HepG2 (cell line): ENCODE measurements around the gene CAGE1. TPM values are rescaled to one million over a fixed set of nuclear protein-coding genes. Genes with fewer than 3 reads are reported as not detected.
A peak's percentile ranks its signal among the peaks of the same experiment; 100 is the strongest.

Source experiments
- FOSL2 ChIP-seq: sonication (generic); formaldehyde crosslinking; IDR thresholded peaks from 2 replicates; pipeline ENCODE4 v1.4.0; 2020; ENCODE audit warnings: missing genetic modification reagents
- HBP1 ChIP-seq: IDR thresholded peaks from 2 replicates; pipeline ENCODE4 v1.6.1; 2016; ENCODE audit warnings: low read depth, control low read depth
- ISX ChIP-seq: sonication (generic); formaldehyde crosslinking; conservative IDR thresholded peaks from 2 replicates; pipeline ENCODE4 v1.5.0; 2020; ENCODE audit warnings: missing genetic modification reagents
- PCBP2 ChIP-seq: fragments of 200-400 bp; formaldehyde crosslinking; optimal IDR thresholded peaks from 2 replicates; pipeline ENCODE3; 2018; ENCODE audit warnings: low read length, low read depth; ENCODE audit not compliant: poor library complexity, severe bottlenecking
- PPARG ChIP-seq: conservative IDR thresholded peaks from 2 replicates; pipeline ENCODE4 v1.6.1; 2016; ENCODE audit warnings: missing biosample characterization, missing genetic modification reagents
- SRSF1 ChIP-seq: fragments of 200-400 bp; formaldehyde crosslinking; optimal IDR thresholded peaks from 2 replicates; pipeline ENCODE3; 2017; ENCODE audit warnings: mild to moderate bottlenecking, low read depth, low read length, moderate library complexity
- TFE3 ChIP-seq: IDR thresholded peaks from 2 replicates; pipeline ENCODE4 v1.6.1; 2016
- ZNF17 ChIP-seq: sonication (generic); formaldehyde crosslinking; IDR thresholded peaks from 2 replicates; pipeline ENCODE4 v1.5.0; 2020; ENCODE audit warnings: mild to moderate bottlenecking, missing genetic modification reagents
- ZNF326 ChIP-seq: sonication (generic); formaldehyde crosslinking; IDR thresholded peaks from 2 replicates; pipeline ENCODE4 v1.4.0; 2020; ENCODE audit warnings: missing genetic modification reagents, borderline replicate concordance
- ZNF501 ChIP-seq: sonication (generic); formaldehyde crosslinking; IDR thresholded peaks from 2 replicates; pipeline ENCODE4 v1.5.1; 2020; ENCODE audit warnings: mild to moderate bottlenecking, moderate library complexity, missing genetic modification reagents
- ZNF660 ChIP-seq: sonication (generic); formaldehyde crosslinking; IDR thresholded peaks from 2 replicates; pipeline ENCODE4 v1.5.1; 2020; ENCODE audit warnings: mild to moderate bottlenecking, low read depth, missing genetic modification reagents, borderline replicate concordance
- ZNF879 ChIP-seq: sonication (generic); formaldehyde crosslinking; IDR thresholded peaks from 2 replicates; pipeline ENCODE4 v1.8.1; 2023; ENCODE audit warnings: missing genetic modification reagents
- polyA plus RNA-seq, 8 experiments: library from polyadenylated mRNA; depleted of rRNA in 3 of 8; stranded (reverse) in 7 of 8; unstranded in 1 of 8; fragments of >200 nt; fragmentation: Illumina TruSeq in 4 of 8; extraction: Trizol in 4 of 8; gene quantifications; 2 replicates each; pipeline versions ENCODE4 v1.2.1 to v1.2.3, GENCODE V29; 2011 to 2016; ENCODE audit warnings: low read depth in 4 of 8, missing spikeins in 1 of 8, mixed read lengths in 1 of 8; ENCODE audit not compliant: insufficient read depth in 1 of 8
- total RNA-seq, 5 experiments: library from RNA; depleted of rRNA; stranded (reverse); fragments of >200 nt; fragmentation: Illumina TruSeq; extraction: Trizol; gene quantifications; 2 replicates each; pipeline ENCODE4 v1.2.3, GENCODE V29; 2016; ENCODE audit warnings: low read depth in 1 of 5
- TF ChIP-seq, protein P1 (sequence below): sonication (generic); formaldehyde crosslinking; IDR thresholded peaks from 2 replicates; pipeline ENCODE4 v1.4.0; 2020; ENCODE audit warnings: missing genetic modification reagents
- TF ChIP-seq, protein P2 (sequence below): sonication (generic); formaldehyde crosslinking; IDR thresholded peaks from 2 replicates; pipeline ENCODE4 v1.4.0; 2020; ENCODE audit warnings: missing genetic modification reagents
- TF ChIP-seq, protein P3 (sequence below): sonication (generic); formaldehyde crosslinking; IDR thresholded peaks from 2 replicates; pipeline ENCODE4 v1.4.0; 2020; ENCODE audit warnings: missing genetic modification reagents, borderline replicate concordance
- TF ChIP-seq, protein P4 (sequence below): sonication (generic); formaldehyde crosslinking; IDR thresholded peaks from 2 replicates; pipeline ENCODE4 v1.4.0; 2020; ENCODE audit warnings: mild to moderate bottlenecking, missing genetic modification reagents
- TF ChIP-seq, protein P5 (sequence below): sonication (generic); formaldehyde crosslinking; IDR thresholded peaks from 2 replicates; pipeline ENCODE4 v1.8.0; 2022; ENCODE audit warnings: mild to moderate bottlenecking, missing genetic modification reagents; ENCODE audit not compliant: insufficient replicate concordance

CAGE1 gene
- total and polyA plus RNA-seq, 2 of the 13 experiments (the other 11 are each of a cell fraction or from before 2014, with no cell fraction given), result 0.03 to 0.15 TPM

DNA sequence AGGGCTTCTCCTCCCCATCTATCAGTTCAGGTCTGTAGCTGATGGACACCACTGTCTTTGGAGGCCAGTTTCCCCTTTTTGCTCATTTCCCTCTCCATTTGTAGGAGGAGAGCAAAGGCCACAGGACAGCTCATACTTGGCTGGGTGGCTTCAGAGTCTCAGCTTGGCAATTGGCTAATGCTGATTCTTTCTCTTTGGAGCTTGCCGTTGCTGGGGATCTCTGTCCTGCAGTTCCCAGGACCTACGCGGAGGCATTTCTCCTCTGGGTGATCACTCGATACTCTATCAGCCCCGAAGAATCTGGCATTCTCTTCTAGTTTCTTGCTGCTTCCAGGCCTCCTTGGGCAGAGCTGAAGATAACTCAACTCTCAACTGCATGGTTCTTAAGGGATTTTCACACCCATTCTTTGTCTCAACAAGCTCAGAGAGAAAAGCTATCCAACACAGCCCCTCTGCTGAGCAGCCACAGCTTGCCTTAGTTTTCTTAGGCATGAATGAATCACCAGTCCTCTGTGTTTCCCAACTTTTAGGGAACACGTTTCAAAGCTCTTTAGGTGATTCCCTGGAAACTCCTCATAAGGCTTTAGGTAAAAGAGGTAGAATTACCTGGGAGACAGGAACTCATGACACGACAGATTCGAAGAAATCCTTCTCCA, 57.3 kb downstream of the CAGE1 start (continued):
- TF ChIP-seq ZNF17 (CRISPR knock-in tag), result no peak
- TF ChIP-seq PPARG, result 0 out of 2 replicates have a peak, but pooled peaks have one; percentile 40
- TF ChIP-seq ZNF326 (CRISPR knock-in tag), result no peak
- no peak for TF ChIP-seq PCBP2
- TF ChIP-seq ISX, result no peak
- TF ChIP-seq TFE3, result 0 out of 2 replicates have a peak, but pooled peaks have one; percentile 22
- TF ChIP-seq, protein P1, sequence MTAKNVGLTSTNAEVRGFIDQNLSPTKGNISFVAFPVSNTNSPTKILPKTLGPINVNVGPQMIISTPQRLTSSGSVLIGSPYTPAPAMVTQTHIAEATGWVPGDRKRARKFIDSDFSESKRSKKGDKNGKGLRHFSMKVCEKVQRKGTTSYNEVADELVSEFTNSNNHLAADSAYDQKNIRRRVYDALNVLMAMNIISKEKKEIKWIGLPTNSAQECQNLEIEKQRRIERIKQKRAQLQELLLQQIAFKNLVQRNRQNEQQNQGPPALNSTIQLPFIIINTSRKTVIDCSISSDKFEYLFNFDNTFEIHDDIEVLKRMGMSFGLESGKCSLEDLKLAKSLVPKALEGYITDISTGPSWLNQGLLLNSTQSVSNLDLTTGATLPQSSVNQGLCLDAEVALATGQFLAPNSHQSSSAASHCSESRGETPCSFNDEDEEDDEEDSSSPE (CRISPR knock-in tag), result no peak
- TF ChIP-seq HBP1 (CRISPR knock-in tag), result peak; percentile 49; the same call in 1 of the 2 replicates
- no peak for TF ChIP-seq SRSF1
- TF ChIP-seq, protein P2, sequence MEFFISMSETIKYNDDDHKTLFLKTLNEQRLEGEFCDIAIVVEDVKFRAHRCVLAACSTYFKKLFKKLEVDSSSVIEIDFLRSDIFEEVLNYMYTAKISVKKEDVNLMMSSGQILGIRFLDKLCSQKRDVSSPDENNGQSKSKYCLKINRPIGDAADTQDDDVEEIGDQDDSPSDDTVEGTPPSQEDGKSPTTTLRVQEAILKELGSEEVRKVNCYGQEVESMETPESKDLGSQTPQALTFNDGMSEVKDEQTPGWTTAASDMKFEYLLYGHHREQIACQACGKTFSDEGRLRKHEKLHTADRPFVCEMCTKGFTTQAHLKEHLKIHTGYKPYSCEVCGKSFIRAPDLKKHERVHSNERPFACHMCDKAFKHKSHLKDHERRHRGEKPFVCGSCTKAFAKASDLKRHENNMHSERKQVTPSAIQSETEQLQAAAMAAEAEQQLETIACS (CRISPR knock-in tag), result no peak
- TF ChIP-seq, protein P3, sequence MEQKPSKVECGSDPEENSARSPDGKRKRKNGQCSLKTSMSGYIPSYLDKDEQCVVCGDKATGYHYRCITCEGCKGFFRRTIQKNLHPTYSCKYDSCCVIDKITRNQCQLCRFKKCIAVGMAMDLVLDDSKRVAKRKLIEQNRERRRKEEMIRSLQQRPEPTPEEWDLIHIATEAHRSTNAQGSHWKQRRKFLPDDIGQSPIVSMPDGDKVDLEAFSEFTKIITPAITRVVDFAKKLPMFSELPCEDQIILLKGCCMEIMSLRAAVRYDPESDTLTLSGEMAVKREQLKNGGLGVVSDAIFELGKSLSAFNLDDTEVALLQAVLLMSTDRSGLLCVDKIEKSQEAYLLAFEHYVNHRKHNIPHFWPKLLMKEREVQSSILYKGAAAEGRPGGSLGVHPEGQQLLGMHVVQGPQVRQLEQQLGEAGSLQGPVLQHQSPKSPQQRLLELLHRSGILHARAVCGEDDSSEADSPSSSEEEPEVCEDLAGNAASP (CRISPR knock-in tag), result no peak
- no peak for TF ChIP-seq ZNF660 (CRISPR knock-in tag)
- TF ChIP-seq, protein P4, sequence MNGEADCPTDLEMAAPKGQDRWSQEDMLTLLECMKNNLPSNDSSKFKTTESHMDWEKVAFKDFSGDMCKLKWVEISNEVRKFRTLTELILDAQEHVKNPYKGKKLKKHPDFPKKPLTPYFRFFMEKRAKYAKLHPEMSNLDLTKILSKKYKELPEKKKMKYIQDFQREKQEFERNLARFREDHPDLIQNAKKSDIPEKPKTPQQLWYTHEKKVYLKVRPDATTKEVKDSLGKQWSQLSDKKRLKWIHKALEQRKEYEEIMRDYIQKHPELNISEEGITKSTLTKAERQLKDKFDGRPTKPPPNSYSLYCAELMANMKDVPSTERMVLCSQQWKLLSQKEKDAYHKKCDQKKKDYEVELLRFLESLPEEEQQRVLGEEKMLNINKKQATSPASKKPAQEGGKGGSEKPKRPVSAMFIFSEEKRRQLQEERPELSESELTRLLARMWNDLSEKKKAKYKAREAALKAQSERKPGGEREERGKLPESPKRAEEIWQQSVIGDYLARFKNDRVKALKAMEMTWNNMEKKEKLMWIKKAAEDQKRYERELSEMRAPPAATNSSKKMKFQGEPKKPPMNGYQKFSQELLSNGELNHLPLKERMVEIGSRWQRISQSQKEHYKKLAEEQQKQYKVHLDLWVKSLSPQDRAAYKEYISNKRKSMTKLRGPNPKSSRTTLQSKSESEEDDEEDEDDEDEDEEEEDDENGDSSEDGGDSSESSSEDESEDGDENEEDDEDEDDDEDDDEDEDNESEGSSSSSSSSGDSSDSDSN (CRISPR knock-in tag), result 0 out of 2 replicates have a peak, but pooled peaks have one; percentile 30
- TF ChIP-seq FOSL2 (CRISPR knock-in tag), result peak; percentile 43; the same call in 1 of the 2 replicates
- peak; percentile 62 for TF ChIP-seq ZNF501 (CRISPR knock-in tag)
- no peak for TF ChIP-seq ZNF879 (CRISPR knock-in tag)
- TF ChIP-seq, protein P5, sequence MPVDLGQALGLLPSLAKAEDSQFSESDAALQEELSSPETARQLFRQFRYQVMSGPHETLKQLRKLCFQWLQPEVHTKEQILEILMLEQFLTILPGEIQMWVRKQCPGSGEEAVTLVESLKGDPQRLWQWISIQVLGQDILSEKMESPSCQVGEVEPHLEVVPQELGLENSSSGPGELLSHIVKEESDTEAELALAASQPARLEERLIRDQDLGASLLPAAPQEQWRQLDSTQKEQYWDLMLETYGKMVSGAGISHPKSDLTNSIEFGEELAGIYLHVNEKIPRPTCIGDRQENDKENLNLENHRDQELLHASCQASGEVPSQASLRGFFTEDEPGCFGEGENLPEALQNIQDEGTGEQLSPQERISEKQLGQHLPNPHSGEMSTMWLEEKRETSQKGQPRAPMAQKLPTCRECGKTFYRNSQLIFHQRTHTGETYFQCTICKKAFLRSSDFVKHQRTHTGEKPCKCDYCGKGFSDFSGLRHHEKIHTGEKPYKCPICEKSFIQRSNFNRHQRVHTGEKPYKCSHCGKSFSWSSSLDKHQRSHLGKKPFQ (CRISPR knock-in tag), result no peak
